Thyroid gland (tissue), 4 donors: Measurements from ENCODE around the gene ACHE.

Experiments used
- POLR2A ChIP-seq, 2 donors: fragments of 450-650 bp; IDR thresholded peaks; one replicate each; pipeline ENCODE4 v1.6.1; 2017; ENCODE audit warnings: antibody characterized with exemption in 2 of 2, mild to moderate bottlenecking in 2 of 2, moderate library complexity in 1 of 2
- TF ChIP-seq, protein P1 (sequence below), 6 experiments: fragments of 200-600 bp in 3 of 6; fragments of 450-650 bp in 3 of 6; sonication (generic) in 3 of 6; IDR thresholded peaks; one replicate each; pipeline ENCODE4 v1.5.1; 2016 to 2019; ENCODE audit warnings: antibody characterized with exemption in 6 of 6, mild to moderate bottlenecking in 2 of 6, inconsistent platforms in 1 of 6, moderate library complexity in 1 of 6

DNA sequence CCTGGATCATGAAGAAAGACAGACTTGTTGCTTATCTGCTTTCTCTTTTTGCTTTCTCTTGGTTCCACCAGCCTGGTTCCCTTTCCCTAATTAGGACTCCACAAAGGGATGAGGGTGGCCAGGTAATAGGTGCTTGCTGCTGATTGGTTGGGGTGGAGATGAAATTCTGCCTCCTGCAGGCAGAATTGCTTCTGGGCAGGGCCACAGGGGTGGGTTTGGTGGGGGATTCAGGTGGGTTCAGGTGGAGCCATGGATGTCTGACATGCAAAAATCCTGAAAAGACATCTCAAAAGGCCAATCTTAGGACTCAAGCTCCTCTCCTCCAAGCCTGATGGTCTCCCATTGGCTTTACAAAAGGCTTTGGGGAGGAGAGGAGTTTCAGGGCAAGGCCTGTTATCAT lies 25.4 kb upstream of the ACHE start:
- TF ChIP-seq, protein P1, sequence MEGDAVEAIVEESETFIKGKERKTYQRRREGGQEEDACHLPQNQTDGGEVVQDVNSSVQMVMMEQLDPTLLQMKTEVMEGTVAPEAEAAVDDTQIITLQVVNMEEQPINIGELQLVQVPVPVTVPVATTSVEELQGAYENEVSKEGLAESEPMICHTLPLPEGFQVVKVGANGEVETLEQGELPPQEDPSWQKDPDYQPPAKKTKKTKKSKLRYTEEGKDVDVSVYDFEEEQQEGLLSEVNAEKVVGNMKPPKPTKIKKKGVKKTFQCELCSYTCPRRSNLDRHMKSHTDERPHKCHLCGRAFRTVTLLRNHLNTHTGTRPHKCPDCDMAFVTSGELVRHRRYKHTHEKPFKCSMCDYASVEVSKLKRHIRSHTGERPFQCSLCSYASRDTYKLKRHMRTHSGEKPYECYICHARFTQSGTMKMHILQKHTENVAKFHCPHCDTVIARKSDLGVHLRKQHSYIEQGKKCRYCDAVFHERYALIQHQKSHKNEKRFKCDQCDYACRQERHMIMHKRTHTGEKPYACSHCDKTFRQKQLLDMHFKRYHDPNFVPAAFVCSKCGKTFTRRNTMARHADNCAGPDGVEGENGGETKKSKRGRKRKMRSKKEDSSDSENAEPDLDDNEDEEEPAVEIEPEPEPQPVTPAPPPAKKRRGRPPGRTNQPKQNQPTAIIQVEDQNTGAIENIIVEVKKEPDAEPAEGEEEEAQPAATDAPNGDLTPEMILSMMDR (IDR thresholded peaks at IDR 0.05): no peak
- TF ChIP-seq POLR2A (IDR thresholded peaks at IDR 0.05): no peak
